K562 treated with DMSO at 1 percent for 12 hours (cell line): ENCODE data around the gene ANGPTL1. TPM values are rescaled to one million over a fixed set of nuclear protein-coding genes. Genes with fewer than 3 reads are reported as not detected.

Experiments used
- total RNA-seq: library from RNA; unstranded; fragments of 300-600 nt; gene quantifications from 2 replicates; pipeline ENCODE4 v1.2.3, GENCODE V29; 2022; ENCODE audit not compliant: insufficient read depth

The ANGPTL1 gene
- total RNA-seq: not detected in 2 replicates

GRCh38 chr1:178870944-178871343, at the start of gene ANGPTL1:
TSS of gene ANGPTL1 (minus strand) at chr1:178871077. CDS start at chr1:178865776, 5,301 bp downstream.

Other genes starting within 250 kb of the ANGPTL1 start
- 0.51 and 1.4 TPM in 2 replicates for gene RALGPS2, start 145.8 kb downstream of the ANGPTL1 start, total RNA-seq
- 10.9 and 39.0 TPM in 2 replicates for gene FAM20B, start 154.8 kb upstream of the ANGPTL1 start, total RNA-seq
- gene TOR3A, start 211.0 kb upstream of the ANGPTL1 start, total RNA-seq: 43.1 and 59.5 TPM in 2 replicates